HFF-Myc (cell line): ENCODE data around the gene IL2RA.

ENCODE experiments used
- DNase-seq: peaks from one replicate; pipeline ENCODE4 v3.0.0-alpha.2; 2011; ENCODE audit warnings: low read depth; ENCODE audit errors: extremely low read depth
- H3K4me3 ChIP-seq: replicated peaks from 2 replicates; pipeline ENCODE4 v1.5.1; 2011; ENCODE audit warnings: low read depth, mild to moderate bottlenecking, control low read depth, low read length
- TF ChIP-seq, protein P1 (sequence below): IDR thresholded peaks from 2 replicates; pipeline ENCODE4 v1.5.1; 2012; ENCODE audit warnings: mild to moderate bottlenecking, low read depth, low read length, control low read depth; ENCODE audit errors: missing control alignments

Gene IL2RA

DNA sequence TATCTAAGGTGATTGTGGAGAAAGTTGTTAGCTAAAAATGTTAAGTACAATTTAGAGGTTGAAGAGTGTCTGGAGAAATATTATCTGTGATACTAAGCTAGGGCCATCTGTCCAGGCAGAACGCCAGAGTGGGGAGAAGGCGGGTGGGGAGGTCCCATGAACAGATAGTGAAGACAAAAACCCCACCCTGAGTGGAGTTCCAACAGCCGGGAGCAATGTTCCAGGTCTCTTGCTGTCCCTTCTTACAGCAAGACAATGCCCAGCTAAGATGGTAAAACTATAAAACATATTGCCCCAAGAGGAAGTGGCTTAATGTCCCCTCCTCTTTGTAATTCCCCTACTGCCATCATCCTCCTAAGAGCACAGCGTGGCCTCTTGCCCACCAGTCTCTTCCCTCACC, 74.4 kb downstream of the IL2RA start:
- TF ChIP-seq, protein P1, sequence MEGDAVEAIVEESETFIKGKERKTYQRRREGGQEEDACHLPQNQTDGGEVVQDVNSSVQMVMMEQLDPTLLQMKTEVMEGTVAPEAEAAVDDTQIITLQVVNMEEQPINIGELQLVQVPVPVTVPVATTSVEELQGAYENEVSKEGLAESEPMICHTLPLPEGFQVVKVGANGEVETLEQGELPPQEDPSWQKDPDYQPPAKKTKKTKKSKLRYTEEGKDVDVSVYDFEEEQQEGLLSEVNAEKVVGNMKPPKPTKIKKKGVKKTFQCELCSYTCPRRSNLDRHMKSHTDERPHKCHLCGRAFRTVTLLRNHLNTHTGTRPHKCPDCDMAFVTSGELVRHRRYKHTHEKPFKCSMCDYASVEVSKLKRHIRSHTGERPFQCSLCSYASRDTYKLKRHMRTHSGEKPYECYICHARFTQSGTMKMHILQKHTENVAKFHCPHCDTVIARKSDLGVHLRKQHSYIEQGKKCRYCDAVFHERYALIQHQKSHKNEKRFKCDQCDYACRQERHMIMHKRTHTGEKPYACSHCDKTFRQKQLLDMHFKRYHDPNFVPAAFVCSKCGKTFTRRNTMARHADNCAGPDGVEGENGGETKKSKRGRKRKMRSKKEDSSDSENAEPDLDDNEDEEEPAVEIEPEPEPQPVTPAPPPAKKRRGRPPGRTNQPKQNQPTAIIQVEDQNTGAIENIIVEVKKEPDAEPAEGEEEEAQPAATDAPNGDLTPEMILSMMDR, result no peak
- no peak overlapping the region for H3K4me3 ChIP-seq
- no peak for DNase-seq

GRCh38 chr10:5985029-5985428, 77.1 kb downstream of the IL2RA start:
- no peak for DNase-seq
- H3K4me3 ChIP-seq, result no peak overlapping the region
- TF ChIP-seq, protein P1, result no peak

DNA sequence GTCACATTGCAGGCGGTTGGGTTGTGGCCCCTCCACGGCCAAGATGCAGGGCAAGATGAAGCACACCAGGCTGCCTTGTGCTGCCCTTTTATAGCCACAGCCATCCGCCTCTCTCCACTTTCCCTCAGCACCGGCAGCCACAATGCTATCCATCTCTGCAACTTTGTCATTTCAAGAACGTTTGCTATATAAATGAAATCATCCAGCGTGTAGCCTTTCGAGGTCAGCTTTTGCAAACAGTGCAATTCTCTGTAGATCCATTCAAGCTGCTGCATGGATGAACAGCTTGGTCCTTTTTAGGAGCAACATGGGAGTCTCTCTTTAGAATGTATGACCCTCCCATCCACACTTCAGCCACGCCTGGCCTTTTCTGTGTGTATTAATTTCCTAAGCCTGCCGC, 78.4 kb downstream of the IL2RA start:
- DNase-seq, result no peak
- no peak overlapping the region for H3K4me3 ChIP-seq
- TF ChIP-seq, protein P1, result no peak

DNA sequence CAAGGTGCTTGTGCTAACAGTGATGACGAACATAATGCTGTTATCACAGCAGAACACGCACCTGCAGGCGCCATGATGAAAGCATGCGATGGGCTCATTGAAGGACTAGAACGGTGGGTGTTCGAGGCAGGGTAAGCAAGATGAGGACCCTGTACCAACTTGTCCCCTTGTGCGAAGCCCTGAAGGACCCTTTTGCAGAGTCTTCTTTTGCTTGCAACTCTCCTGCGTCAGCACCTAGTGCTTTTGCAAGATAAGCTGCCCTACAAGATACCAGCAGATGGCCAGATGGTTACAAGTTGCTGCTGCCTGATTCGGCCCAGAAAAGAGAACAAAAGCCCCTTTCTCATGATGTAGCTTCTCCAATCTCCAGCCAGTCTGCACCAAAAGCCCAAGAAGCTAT, 80.6 kb downstream of the IL2RA start:
- TF ChIP-seq, protein P1, result no peak
- no peak overlapping the region for H3K4me3 ChIP-seq
- no peak for DNase-seq

DNA sequence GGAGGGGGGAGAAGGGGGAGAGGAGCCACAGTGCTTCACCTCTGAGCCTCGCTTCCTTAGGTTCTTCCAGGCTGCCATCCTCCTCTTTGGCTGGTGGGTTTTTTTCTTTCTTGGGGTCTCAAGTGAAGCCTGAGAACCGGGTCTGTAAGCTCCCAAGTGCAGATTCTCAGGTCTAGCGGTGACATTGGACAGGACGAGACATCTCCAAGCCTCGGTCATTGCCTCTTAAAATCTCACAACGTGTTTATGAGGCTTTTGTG, 84.0 kb downstream of the IL2RA start:
- no peak for DNase-seq
- TF ChIP-seq, protein P1, result no peak
- H3K4me3 ChIP-seq, result peak overlapping the region; percentile 87

- peak within 1 kb of the TSS; percentile 87 for H3K4me3 ChIP-seq
- no peak for DNase-seq
- TF ChIP-seq, protein P1, result no peak
Observed at GRCh38 chr10:5977471-5978229, 84.5 kb downstream of the IL2RA start, which contains the start of gene IL15RA. Gene IL15RA (minus strand): TSS chr10:5977543. CDS start chr10:5977492, 51 bp downstream.
